COLO668 (cell line): ENCODE measurements around the gene TYMP.
A peak's percentile ranks its signal among the peaks of the same experiment; 100 is the strongest.
"Not testable (repeated sequence)": the region's sequence is repeated elsewhere in the genome, so short reads cannot be mapped to it uniquely, and the experiment has no call there.

Source experiments
- DNase-seq: peaks from one replicate; lab custom pipeline; 2025; ENCODE audit not compliant: unreplicated experiment; lab: John Stamatoyannopoulos, UW

Gene TYMP

DNA sequence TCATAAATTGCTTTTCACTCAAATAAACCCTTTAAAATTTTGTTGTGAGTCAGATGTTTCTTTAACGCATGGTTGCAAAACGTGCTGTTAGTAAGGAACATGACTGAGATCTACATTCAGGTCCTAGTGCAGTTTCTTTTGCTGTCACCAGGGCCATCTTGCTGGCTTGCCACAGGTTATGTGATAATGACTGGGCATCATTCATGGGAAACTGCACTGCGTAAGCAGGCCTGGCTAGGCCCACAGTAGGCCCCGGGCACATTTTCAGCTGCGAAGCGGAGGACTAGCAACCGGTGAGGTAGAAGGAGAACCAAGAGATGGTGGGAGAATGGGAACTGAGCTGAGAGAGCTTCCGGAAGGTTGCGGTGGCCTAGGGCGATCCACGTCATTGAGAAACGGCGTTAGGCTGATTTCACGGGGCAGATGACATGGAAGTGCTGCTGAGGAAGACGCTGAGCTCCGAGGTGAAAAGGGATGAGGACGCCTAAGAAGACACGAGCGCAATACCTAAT, 12.7 kb upstream of the TYMP start:
- no peak for DNase-seq

DNA sequence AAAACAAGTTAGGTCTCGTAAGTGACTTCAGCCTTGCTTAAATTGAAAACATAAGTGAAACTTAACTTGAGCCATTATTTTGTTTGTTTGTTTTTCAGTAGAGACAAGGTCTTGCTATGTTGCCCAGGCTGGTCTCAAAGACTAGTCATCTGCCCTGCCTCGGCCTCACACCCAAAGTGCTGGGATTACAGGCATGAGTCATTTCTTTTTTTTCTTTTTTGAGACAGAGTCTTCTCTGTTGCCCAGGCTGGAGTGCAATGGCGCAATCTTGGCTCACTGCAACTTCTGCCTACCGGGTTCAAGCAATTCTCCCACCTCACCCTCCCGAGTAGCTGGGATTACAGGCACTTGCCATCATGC, 11.8 kb upstream of the TYMP start:
- not testable (repeated sequence) for DNase-seq

DNA sequence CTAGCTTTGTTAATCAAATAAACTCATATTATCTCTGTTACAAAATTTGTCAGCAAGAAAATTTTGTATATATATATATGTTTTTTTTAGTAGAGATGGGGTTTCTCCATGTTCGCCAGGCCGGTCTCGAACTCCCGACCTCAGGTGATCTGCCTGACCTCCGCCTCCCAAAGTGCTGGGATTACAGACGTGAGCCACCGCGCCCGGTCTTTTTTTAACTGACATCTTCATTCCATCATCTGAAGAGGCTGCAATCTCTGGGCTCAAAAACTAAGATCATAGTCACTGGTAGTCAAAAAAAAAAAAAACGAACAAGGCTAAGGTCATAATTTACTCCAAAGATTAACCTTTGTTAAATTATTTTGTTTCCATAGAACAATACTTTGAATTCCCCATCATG, 10.6 kb upstream of the TYMP start:
- no peak for DNase-seq

DNA sequence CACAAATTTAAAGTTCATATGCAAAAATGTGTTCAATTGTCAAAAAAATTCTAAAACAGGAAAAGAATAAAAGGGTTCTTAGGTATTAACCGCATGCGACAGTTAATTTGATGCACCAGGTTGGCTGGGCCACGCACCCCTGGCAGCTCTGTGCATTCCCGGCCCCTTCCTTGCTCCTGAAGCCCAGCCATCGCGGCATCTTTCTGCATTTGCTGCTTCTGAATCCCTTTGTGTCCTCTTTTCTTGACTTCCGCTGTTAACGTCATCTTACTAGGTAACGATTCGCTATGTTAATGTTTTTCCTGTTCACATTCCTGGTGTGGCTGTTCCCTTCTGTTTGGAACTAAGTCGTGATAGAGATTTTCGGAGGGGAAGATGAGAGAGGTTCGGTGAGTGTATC, 8.0 kb upstream of the TYMP start:
- no peak for DNase-seq

DNA sequence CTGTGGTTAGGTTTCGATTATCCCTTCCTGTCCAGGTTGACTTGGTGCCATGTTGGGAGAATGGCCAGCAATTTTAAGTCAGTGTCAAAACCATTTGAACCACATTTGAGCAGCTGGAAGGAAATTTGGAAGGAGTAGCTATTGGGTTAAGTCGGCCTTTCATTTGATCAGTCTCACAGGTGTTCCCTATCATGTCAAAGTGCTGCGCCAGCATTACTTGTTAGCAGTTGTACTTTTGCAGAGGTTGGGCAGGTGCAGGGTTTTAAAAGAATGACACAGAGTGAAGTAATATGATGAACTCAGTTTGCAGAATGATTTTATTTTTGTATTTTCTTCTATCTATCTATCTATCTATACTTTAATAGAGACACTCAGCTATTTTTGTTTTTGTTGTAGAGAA, 6.4 kb upstream of the TYMP start:
- no peak for DNase-seq

DNA sequence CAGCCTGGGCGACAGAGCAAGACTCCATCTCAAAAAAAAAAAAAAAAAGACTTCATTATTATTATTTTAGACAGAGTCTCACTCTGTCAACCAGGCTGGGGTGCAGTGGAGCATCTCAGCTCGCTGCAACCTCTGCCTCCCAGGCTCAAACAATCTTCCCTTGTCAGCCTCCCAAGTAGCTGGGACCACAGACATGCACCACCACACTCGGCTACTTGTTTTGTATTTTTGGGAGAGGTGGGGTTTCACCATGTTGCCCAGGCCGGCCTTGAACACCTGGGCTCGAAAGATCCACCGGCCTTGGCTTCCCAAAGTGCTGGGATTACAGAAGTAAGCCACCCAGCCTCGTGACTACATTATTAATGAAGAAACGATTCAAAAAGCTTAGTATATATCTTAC, 5.3 kb upstream of the TYMP start:
- no peak for DNase-seq

DNA sequence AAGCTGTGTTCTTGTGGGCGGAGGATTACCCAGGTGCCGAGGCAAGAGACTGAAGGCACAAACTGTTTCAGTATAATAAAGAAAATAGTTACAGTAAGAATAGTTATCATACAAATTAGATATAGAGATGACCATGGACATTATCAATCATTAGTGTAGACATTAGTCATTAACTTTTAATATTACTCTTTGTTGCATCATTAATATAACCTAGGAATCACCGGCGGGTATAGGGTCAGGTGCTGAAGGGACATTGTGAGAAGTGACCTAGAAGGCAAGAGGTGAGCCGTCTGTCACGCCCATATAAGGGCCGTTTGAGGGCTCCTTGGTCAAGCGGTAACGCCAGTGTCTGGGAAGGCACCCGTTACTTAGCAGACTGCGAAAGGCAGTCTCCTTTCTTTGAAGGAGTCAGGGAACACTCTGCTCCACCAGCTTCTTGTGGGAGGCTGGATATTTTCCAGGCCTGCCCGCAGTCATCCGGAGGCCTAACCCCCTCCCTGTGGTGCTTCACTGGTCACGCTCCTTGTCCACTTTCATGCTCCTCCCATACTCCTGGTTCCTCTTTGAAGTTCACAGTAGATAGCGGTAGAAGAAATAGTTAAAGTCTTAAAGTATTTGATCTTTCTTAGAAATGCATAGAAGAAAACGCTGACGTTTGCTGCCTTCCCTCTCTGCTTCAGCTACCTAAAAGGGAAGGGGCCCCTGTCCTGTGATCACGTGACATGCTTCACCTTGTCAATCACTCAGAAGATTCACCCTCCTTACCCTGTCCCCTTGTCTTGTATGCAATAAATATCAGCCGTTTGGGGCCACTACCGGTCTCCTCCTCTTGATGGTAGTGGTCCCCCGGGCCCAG, 4.3 kb upstream of the TYMP start:
- not testable (repeated sequence) for DNase-seq

DNA sequence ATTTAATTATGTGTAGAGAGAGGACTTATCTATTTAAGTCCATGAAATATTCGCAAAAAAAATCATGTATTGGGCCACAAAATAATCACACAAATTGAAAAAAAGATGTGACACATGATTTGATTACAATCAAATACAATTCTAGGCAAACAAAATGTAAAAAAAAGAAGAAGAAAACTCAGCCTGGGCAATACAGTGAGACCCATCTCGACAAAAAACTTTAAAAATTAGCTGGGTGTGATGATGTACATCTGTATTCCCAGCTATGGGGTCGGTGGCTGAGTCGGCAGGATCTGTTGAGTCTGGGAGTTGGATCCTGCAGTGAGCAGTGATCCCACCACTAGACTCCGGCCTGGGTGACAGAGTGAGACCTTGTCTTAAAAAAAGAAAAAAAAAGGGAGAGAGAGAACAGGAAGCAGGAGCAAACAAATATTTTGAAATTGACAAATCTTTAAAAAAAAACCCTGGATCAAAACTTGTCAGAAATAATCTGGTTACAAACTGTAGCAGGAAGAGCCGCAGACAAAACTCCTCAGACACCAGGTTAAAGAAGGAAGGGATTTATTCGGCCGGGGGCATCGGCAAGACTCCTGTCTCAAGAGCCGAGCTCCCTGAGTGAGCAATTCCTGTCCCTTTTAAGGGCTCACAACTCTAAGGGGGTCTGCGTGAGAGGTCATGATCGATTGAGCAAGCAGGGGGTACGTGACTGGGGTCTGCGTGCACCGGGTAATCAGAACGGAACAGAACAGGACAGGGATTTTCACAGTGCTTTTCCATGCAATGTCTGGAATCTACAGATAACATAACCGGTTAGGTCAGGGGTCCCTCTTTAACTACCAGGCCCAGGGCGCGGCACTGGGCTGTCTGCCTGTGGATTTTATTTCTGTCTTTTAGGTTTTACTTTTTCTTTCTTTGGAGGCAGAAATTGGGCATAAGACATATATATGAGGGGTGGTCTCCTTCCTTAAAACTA, 3.3 kb upstream of the TYMP start:
- DNase-seq = no peak

DNA sequence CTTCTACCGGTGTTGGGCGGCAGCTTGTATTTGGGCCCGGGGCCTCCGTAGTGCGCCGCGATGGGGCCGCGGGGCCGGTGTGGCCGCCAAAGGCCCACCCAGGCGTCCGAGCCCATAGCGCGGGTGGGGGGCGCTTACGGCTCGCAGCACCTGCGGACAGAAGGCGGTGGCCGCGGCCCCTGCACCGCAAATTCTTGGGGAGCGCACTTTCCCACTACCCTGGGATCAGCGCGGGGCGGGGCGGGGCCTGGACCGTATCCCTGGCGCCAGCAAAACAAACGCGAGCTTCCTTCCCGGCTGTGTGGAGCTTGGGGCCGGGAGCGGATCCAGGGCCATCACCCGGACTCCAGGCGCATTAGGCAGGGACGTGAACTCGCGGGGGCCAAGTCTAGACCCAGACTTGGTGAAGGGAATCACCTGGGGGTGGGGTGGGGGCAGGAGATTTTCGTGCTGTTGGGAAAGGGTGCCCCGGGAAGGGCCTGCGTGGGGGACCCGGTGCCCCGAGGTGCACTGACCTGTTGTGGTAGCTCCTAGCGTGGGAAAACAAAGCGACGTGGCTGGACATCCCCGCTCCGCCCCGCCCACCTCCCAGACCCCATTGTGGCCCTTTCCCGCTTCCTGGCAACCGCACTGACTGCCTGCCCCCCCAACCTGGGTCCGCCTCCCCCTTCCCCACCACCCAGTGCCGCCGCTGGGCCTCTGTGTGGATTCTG, 2.3 kb upstream of the TYMP start:
- peak; percentile 64 for DNase-seq

DNA sequence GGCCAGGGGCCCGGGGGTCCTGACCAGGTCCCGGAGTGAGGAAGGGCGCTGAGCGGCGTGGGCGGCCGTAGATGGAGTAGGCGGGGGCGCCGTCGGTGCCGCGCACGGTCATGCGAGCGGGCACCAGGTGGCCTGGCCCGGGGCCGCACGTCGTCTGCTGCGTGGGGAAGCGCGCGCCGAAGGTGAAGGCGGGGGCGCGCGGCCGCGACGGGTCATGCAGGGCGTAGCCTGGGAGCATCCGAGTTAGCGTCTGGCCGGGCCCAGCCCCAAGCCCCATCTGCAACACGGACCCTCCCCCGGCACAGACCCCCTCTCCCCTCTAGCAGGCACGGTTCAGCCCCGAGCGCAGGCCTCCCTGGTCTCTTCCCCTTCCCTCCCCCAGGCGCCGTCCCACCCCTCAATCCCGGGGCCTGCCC, 1.7 kb upstream of the TYMP start:
- DNase-seq = peak; percentile 71

DNA sequence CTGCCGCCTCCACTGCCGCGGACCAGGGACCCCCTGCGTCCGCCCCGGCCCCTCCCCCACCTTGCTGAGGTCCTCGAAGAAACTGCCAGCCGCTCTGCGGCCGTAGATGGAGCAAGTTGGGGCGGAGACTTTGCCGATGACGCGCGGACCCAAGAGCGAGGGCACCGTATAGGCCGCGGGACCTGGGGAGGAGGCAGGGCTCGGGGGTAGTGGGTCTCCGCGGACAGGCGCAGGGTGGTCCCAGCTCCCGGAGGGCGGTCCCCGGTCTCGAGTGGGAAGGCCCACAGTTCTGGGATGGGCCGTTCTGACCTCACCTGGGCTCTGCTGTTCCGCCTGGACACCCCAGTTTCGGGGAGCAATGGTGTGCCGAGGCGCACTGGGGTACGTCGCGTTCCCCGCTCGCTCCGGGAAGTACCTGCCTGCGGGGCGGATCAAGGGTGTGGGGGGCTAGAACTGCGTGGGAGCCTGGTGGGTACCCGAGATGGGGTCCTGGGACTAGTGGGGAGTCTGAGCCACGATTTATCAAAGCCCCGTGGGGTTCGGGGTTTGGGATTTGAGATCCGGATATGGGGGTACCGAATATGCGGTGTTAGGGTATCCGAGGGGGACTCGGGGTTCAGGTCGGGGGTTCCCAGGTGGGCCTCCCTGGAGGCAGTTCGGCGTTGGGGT, 1.2 kb upstream of the TYMP start:
- peak; percentile 62 for DNase-seq

DNA sequence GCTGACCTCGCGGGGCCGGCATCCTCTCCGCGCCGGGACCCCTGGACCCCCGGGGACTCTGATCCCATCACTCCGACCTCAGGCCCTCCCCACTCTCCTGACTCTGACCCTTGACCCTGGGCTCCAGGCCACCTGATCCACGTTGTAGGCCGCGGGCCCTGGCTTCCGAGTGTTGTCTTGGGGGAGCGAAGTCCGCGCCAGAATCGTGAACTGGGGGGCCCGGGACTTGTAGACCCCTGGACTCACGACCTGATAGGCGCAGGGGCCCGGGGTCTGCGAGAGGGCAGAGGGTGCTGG, 716 bp upstream of the TYMP start:
- no peak for DNase-seq

DNA sequence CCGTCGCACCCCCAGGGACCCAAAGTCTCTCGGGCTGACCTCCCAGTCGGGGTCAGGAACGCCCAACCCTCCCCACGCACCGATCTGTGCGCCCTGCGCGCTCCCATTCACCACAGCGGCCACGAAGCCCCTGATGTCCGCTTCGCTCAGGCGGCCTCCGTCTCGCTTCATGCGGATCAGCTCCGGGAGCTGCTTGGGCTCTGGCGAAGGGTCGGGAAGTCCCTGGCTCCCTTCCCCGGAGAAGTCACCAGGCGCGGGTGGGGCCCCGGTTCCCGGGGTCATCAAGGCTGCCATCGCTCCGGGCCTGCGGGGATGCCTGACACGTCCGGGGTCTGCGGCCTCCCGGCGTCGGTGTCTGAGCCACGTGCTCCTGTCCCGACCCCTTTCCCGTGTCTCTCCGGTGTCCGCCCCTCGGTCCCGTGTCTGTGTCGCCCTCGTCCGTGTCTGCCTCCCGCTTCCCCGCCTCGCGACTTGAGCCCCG, 356 bp downstream of the TYMP start:
- DNase-seq = no peak

DNA sequence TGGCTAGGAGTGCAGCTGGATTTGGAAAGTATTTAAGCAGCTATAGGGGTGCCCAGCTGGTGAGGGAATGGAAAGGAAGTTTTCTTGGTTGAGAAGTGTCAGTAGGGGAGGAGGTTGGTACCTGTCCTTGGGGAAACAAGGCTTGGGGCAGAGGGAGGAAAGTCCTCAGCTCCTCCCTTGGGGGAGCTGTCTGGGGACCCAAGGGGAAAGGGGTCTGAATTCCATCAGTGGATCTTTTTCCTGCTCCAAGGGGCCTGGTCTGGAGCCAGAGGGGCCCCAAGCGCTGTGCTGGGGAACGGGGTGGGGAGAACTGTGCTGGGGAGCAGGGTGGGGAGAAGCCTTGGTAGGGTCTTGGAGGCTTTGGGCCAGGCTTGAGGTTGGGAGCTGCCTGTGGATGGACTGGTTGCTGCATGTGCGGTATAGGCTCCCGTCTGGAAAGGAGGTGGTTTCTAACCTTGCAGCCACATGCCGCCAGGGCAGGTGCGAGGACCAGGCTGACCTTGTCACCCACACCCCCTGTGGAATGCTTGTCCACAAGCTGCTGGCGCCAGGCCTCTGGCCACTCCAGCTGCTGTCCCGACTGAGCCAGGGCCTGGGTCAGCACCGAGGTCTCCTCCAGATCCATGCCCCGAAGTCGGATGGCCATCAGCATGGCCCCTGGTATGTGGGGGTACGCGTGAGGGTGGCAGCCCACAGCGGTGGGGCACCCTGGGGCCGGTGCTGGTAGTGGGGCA, 963 bp downstream of the TYMP start:
- DNase-seq = no peak

DNA sequence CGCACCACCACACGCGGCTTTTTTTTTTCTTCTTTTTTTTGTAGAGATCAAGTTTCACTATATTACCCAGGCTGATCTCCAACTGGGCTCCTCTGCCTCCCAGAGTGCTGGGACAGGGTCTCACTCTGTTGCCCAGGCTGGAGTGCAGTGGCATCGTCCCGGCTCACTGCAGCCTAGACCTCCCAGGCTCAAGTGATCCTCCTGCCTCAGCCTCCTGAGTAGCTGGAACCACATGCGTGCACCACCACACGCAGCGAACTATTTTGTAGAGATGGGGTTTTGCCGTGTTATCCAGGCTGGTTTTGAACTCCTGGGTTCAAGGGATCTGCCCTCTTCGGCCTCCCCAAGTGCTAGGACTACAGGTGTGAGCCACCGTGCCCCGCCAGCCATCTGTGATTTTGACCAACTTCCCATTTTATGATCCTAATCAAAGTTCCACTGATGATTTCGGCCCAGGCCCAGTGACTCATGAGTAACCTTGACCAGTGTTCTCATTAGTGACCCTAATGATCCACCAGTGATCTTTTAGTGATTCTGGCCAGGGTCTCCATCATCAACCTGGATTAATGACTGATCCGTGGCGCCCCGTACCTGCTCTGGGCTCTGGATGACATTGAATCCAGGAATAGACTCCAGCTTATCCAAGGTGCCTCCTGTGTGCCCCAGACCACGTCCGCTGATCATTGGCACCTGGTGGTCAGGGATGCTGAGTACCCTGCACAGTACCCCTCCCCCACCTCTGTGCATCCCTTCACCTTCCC, 1.7 kb downstream of the TYMP start:
- DNase-seq = no peak

DNA sequence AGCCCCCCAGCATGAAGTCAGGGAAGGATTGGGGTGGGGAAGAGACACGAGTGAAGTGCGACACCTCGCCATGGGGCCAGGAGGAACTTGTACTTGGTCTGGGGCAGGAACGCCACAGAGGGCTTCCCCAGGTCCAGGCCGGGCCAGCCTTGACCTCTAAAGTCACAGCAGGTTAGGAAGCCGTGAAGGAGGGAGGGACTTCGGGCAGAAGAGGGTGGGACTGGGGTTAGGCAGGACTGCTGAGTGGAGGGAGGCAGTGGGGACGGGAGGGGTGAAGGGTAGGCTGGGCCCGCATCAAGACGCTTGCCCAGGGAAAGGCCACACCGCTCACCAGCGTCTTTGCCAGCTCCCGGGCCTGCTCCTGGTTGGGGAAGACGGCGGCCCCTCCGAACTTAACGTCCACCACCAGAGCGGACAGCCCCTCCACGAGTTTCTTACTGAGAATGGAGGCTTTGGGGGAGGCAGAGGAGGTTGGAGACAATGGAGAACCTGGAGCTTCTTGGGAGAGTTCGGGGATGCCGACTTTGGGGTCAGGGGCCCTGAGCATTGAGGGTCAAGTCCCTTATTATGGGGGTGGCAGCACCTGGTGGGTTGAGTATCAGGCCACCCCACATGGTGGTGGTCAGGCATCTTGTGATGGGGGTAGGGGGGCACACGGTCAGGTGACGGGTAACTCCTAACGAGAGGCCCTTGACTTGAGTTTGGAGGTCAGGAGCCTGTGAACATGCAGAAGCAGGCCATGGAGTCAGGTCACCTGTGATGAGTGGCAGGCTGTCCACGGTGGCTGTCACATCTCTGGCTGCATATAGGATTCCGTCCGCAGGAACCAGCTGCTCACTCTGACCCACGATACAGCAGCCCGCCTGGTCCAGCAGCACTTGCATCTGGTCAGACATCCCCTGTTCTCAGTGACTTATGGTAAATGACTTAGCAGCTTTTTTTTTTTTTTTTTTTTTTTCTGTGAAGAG, 2.7 kb downstream of the TYMP start:
- no peak for DNase-seq

DNA sequence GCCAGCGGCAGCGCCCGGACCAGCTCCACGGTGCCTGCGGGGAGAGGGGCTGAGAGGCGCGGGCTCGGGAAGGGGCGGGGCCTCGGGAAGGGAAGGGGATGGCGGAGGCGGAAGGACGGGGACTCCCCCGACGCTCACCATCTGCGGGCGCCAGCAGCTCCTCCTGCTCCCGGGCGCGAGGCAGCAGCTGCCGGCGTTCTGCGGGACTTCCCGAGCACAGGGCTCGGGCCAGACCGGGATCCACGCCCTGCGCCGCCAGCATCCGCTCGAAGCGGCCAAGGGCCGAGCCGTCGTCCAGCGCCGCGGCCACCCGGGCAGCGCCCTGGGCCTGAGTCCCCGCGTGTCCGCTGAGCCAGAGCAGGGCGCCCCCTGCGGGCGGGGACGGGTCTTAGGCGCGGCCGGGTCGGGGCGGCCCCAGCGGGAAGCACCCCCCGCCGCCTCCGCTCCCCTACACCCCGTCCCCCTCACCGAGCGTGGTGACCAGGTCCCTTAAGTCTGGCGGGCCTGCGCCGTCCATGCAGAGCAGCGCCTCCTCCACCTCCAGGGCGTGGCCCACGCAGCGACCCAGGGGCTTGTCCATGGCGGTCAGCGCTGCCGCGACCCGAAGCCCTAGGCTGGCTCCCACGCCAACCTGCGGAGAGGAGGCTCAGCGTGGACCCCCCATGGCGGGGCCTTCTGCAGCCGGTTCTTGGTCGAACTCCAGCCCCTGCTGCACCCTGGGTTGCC, 3.5 kb downstream of the TYMP start:
- DNase-seq = peak; percentile 89

DNA sequence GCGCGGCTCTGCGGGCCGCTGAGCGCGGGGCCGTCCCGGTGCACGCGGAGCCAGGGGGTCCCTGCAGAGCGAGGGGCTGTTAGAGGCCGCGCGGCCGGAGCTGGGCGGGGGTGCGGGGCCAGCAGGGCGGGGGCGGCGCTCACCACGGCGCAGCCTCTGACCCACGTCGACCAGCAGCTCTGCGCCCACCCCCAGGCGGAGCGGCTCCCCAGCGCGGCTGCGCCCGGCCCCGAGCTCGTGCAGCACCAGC, 4.0 kb downstream of the TYMP start:
- no peak for DNase-seq
